Hepatocyte (in vitro differentiated cells): ENCODE data around the gene PAFAH1B2.

Experiments used
- EZH2 ChIP-seq: fragments of 200-600 bp; sonication (generic); IDR thresholded peaks from 2 replicates; pipeline ENCODE4 v1.6.1; 2016; ENCODE audit warnings: antibody characterized with exemption, mild to moderate bottlenecking, borderline replicate concordance
- EZH2phosphoT487 ChIP-seq: fragments of 200-600 bp; sonication (generic); IDR thresholded peaks from one replicate; pipeline ENCODE4 v1.6.1; 2018; ENCODE audit warnings: antibody characterized with exemption, mild to moderate bottlenecking, low read depth, moderate library complexity; ENCODE audit not compliant: unreplicated experiment, severe bottlenecking
- TF ChIP-seq, protein P1 (sequence below): fragments of 200-600 bp; sonication (generic); IDR thresholded peaks from 2 replicates; pipeline ENCODE4 v1.5.1; 2016; ENCODE audit warnings: antibody characterized with exemption, mild to moderate bottlenecking; ENCODE audit not compliant: poor library complexity

DNA sequence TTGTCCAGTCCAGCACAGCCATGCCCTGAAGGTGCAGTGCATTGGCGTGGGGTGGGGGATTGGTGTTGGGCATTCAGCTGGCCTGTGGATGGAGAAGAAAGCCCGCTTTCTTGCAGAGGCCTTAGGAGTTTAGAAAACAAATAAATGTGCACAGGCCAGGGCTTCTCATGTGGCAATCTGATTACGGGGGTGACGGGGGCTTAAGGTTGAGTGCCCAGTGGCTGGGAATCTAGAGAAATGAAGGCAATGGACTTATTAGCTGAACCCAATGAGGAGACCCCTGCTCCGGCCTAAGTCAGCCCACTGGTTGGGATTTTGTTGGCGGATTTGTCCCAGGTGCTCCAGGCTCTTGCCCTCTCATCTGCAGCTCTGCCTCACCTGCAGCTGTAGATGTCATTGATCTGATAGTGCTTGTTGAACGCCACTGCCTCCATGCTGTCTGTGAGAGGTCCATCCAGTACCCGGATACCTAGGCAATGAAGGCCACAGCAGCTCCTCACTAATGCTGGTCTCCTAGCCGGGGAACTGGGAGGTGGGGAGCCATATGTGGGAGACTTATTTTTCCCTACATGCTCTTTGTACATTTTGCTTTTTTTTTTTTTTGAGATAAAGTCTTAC lies 81.6 kb downstream of the PAFAH1B2 start:
- TF ChIP-seq, protein P1, sequence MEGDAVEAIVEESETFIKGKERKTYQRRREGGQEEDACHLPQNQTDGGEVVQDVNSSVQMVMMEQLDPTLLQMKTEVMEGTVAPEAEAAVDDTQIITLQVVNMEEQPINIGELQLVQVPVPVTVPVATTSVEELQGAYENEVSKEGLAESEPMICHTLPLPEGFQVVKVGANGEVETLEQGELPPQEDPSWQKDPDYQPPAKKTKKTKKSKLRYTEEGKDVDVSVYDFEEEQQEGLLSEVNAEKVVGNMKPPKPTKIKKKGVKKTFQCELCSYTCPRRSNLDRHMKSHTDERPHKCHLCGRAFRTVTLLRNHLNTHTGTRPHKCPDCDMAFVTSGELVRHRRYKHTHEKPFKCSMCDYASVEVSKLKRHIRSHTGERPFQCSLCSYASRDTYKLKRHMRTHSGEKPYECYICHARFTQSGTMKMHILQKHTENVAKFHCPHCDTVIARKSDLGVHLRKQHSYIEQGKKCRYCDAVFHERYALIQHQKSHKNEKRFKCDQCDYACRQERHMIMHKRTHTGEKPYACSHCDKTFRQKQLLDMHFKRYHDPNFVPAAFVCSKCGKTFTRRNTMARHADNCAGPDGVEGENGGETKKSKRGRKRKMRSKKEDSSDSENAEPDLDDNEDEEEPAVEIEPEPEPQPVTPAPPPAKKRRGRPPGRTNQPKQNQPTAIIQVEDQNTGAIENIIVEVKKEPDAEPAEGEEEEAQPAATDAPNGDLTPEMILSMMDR: no peak
- TF ChIP-seq EZH2phosphoT487 (no peak), EZH2 (no peak)
